ENCODE data around the gene USP35.

USP35 gene

DNA sequence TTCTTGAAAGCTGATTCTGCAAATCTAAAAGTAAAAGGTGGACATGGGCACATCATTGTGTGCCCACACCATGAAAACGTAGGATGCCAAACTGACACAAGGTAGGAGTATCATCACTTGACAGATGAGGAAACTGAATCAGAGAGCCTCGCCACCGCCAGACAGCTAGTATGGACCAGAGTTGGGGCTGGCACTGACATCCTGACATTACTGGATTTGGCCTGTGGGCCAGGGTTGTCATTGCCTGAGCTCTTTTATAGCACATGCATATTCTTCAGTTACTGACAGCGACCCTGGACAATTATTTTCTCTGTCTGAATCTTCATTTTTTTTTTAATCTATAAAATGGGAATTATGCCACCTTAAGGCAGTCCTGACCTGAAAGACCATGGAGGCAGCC is 16.5 kb downstream of the USP35 start:
- Histone ChIP-seq H3K27ac (ENCODE audit: low read depth, low read length) (no peak overlapping the region), H3K27me3 (ENCODE audit: control insufficient read depth in 5 of 5, insufficient read depth in 4 of 5, low read length in 5 of 5) (no peaks in the 10 kb centered on the region), H3K9me3 (ENCODE audit: control insufficient read depth in 5 of 5, low read length in 5 of 5) (no peaks in the 10 kb centered on the region), H3K9ac (ENCODE audit: low read length in 5 of 5) (no peak overlapping the region), H3K4me3 (ENCODE audit: low read depth in 1 of 5, low read length in 5 of 5) (no peak overlapping the region), H3K36me3 (ENCODE audit: control insufficient read depth in 5 of 5, insufficient read depth in 5 of 5, low read length in 5 of 5) (peaks cover 0 to 62% (median 39%) of the 10 kb centered on the region in 5 donors), H3K4me1 (ENCODE audit: control insufficient read depth in 5 of 5, insufficient read depth in 5 of 5, low read length in 5 of 5) (peaks cover 0 to 16% (median 8%) of the 10 kb centered on the region in 5 donors)

DNA sequence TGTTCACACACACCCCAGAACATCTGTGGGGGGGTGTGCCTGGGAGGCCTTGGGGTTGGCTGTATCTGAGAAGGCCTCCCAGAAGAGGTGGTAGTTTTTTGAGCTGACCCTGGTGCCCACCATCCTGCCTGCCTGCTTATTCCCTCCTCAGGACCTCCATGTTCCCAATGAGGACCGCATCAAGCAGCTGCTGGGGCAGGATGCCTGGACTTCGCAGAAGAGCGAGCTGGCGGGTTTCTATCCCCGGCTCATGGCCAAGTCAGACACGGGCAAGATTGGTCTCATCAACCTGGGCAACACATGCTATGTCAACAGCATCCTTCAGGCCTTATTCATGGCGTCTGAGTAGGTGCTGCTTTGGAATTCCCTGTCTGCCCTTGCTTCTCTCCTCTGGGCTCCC is 17.0 kb downstream of the USP35 start:
- Histone ChIP-seq H3K27ac (ENCODE audit: low read depth, low read length) (no peak overlapping the region), H3K36me3 (ENCODE audit: control insufficient read depth in 5 of 5, insufficient read depth in 5 of 5, low read length in 5 of 5) (peaks cover 0 to 62% (median 38%) of the 10 kb centered on the region in 5 donors)

DNA sequence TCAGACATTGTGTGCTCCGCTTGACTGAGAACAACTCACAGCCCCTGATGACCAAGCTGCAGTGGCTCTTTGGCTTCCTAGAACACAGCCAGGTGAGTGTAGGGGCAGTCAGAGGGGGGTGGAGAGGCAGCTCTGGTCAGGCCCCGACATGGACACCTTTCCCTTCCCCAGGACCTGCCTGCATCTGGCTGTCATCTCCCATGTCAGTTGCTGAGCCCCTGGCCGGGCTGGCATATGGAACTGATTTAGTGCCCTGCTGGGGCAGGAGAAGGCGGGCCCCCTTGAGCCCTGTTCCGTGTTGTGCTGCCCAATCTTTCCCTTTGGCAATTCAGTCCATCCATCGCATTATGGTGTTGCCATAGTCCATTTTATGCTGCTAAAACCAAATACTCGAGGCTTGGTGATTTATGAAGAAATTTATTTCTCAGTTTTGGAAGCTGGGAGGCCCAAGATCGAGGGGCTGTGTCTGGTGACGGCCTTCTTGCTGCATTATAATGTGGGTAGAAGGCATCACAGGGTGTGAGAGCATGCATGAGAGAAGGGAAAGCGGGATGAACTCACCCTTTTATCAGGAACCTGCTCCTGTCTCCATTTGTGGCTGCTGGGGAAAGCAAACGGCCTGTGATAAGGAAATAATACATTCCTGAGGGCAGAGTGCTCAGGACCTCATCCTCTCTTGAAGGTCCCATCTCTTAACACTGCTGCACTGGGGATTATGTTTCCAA is 19.0 kb downstream of the USP35 start:
- Histone ChIP-seq H3K27me3 (ENCODE audit: control insufficient read depth in 5 of 5, insufficient read depth in 4 of 5, low read length in 5 of 5) (no peaks in the 10 kb centered on the region), H3K9ac (ENCODE audit: low read length in 5 of 5) (peak overlapping the region in 1 of 5 donors; percentile 5), H3K4me3 (ENCODE audit: low read depth in 1 of 5, low read length in 5 of 5) (no peak overlapping the region), H3K9me3 (ENCODE audit: control insufficient read depth in 5 of 5, low read length in 5 of 5) (no peaks in the 10 kb centered on the region), H3K4me1 (ENCODE audit: control insufficient read depth in 5 of 5, insufficient read depth in 5 of 5, low read length in 5 of 5) (peaks cover 0 to 22% (median 6%) of the 10 kb centered on the region in 5 donors), H3K36me3 (ENCODE audit: control insufficient read depth in 5 of 5, insufficient read depth in 5 of 5, low read length in 5 of 5) (peaks cover 0 to 53% (median 31%) of the 10 kb centered on the region in 5 donors), H3K27ac (ENCODE audit: low read depth, low read length) (no peak overlapping the region)

More for the DNA sequence above, 17.0 kb downstream of the USP35 start:
- Histone ChIP-seq H3K4me1 (ENCODE audit: control insufficient read depth in 5 of 5, insufficient read depth in 5 of 5, low read length in 5 of 5) (peaks cover 0 to 16% (median 8%) of the 10 kb centered on the region in 5 donors), H3K9ac (ENCODE audit: low read length in 5 of 5) (no peak overlapping the region), H3K27me3 (ENCODE audit: control insufficient read depth in 5 of 5, insufficient read depth in 4 of 5, low read length in 5 of 5) (no peaks in the 10 kb centered on the region), H3K9me3 (ENCODE audit: control insufficient read depth in 5 of 5, low read length in 5 of 5) (no peaks in the 10 kb centered on the region), H3K4me3 (ENCODE audit: low read depth in 1 of 5, low read length in 5 of 5) (no peak overlapping the region)

GRCh38 chr11:78208257-78209165 is 19.8 kb downstream of the USP35 start:
- H3K27me3 ChIP-seq (ENCODE audit: control insufficient read depth in 5 of 5, insufficient read depth in 4 of 5, low read length in 5 of 5): no peaks in the 10 kb centered on the region
- no peak overlapping the region for H3K27ac ChIP-seq (ENCODE audit: low read depth, low read length)

DNA sequence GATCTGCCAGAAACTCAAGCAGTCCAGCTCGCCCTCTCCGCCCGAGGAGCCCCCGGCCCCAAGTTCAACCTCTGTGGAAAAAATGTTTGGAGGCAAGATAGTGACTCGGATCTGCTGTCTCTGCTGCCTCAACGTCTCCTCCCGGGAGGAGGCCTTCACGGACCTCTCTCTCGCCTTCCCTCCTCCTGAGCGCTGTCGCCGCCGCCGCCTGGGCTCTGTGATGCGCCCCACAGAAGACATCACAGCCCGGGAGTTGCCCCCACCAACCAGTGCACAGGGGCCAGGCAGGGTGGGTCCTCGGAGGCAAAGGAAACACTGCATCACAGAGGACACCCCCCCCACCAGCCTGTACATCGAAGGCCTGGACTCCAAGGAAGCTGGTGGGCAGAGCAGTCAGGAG is 20.8 kb downstream of the USP35 start:
- Histone ChIP-seq H3K4me3 (ENCODE audit: low read depth in 1 of 5, low read length in 5 of 5) (no peak overlapping the region), H3K27ac (ENCODE audit: low read depth, low read length) (no peak overlapping the region), H3K9me3 (ENCODE audit: control insufficient read depth in 5 of 5, low read length in 5 of 5) (no peaks in the 10 kb centered on the region), H3K4me1 (ENCODE audit: control insufficient read depth in 5 of 5, insufficient read depth in 5 of 5, low read length in 5 of 5) (peaks cover 0 to 24% (median 10%) of the 10 kb centered on the region in 5 donors), H3K36me3 (ENCODE audit: control insufficient read depth in 5 of 5, insufficient read depth in 5 of 5, low read length in 5 of 5) (peaks cover 0 to 62% (median 42%) of the 10 kb centered on the region in 5 donors), H3K9ac (ENCODE audit: low read length in 5 of 5) (no peak overlapping the region), H3K27me3 (ENCODE audit: control insufficient read depth in 5 of 5, insufficient read depth in 4 of 5, low read length in 5 of 5) (no peaks in the 10 kb centered on the region)

More at GRCh38 chr11:78208257-78209165, 19.8 kb downstream of the USP35 start:
- H3K4me1 ChIP-seq (ENCODE audit: control insufficient read depth in 5 of 5, insufficient read depth in 5 of 5, low read length in 5 of 5): peaks cover 0 to 24% (median 10%) of the 10 kb centered on the region in 5 donors
- no peak overlapping the region for H3K4me3 ChIP-seq (ENCODE audit: low read depth in 1 of 5, low read length in 5 of 5)
- H3K9ac ChIP-seq (ENCODE audit: low read length in 5 of 5): peak overlapping the region in 1 of 5 donors; percentile 5
- peaks cover 0 to 55% (median 37%) of the 10 kb centered on the region in 5 donors for H3K36me3 ChIP-seq (ENCODE audit: control insufficient read depth in 5 of 5, insufficient read depth in 5 of 5, low read length in 5 of 5)
- no peaks in the 10 kb centered on the region for H3K9me3 ChIP-seq (ENCODE audit: control insufficient read depth in 5 of 5, low read length in 5 of 5)

DNA sequence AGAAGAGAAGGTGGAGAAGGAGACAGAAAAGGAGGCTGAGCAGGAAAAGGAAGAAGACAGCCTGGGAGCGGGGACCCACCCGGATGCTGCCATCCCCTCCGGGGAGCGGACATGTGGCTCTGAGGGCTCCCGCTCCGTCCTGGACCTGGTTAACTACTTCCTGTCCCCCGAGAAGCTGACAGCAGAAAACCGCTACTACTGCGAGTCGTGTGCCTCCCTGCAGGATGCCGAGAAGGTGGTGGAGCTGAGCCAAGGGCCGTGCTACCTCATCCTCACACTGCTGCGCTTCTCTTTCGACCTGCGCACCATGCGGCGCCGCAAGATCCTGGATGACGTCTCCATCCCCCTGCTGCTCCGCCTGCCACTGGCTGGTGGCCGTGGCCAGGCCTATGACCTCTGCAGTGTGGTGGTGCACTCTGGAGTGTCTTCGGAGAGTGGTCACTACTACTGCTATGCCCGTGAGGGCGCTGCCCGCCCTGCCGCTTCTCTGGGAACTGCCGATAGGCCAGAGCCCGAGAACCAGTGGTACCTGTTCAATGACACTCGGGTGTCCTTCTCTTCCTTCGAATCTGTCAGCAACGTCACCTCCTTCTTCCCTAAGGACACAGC is 21.4 kb downstream of the USP35 start:
- Histone ChIP-seq H3K4me3 (ENCODE audit: low read depth in 1 of 5, low read length in 5 of 5) (no peak overlapping the region), H3K36me3 (ENCODE audit: control insufficient read depth in 5 of 5, insufficient read depth in 5 of 5, low read length in 5 of 5) (peaks cover 0 to 62% (median 47%) of the 10 kb centered on the region in 5 donors), H3K27me3 (ENCODE audit: control insufficient read depth in 5 of 5, insufficient read depth in 4 of 5, low read length in 5 of 5) (no peaks in the 10 kb centered on the region), H3K4me1 (ENCODE audit: control insufficient read depth in 5 of 5, insufficient read depth in 5 of 5, low read length in 5 of 5) (peaks cover 0 to 24% (median 10%) of the 10 kb centered on the region in 5 donors), H3K9ac (ENCODE audit: low read length in 5 of 5) (no peak overlapping the region), H3K27ac (ENCODE audit: low read depth, low read length) (no peak overlapping the region), H3K9me3 (ENCODE audit: control insufficient read depth in 5 of 5, low read length in 5 of 5) (no peaks in the 10 kb centered on the region)

DNA sequence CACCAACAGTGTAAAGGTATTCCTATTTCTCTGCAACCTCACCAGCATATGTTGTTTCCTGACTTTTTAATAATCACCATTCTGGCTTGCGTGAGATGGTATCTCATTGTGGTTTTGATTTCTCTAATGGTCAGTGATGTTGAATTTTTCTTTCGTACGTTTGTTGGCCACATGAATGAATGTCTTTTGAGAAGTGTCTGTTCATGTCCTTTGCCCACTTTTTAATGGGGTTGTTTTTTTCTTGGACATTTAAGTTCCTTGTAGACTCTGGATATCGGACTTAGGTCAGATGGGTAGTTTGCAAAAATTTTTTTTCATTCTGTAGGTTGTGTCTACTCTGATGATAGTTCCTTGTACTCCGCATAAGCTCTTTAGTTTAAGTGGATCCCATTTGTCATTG is 22.8 kb downstream of the USP35 start:
- Histone ChIP-seq H3K36me3 (ENCODE audit: control insufficient read depth in 5 of 5, insufficient read depth in 5 of 5, low read length in 5 of 5) (peaks cover 0 to 69% (median 52%) of the 10 kb centered on the region in 5 donors), H3K27ac (ENCODE audit: low read depth, low read length) (no peak overlapping the region), H3K4me3 (ENCODE audit: low read depth in 1 of 5, low read length in 5 of 5) (no peak overlapping the region), H3K4me1 (ENCODE audit: control insufficient read depth in 5 of 5, insufficient read depth in 5 of 5, low read length in 5 of 5) (peaks cover 0 to 24% (median 10%) of the 10 kb centered on the region in 5 donors), H3K9ac (ENCODE audit: low read length in 5 of 5) (no peak overlapping the region), H3K27me3 (ENCODE audit: control insufficient read depth in 5 of 5, insufficient read depth in 4 of 5, low read length in 5 of 5) (no peaks in the 10 kb centered on the region), H3K9me3 (ENCODE audit: control insufficient read depth in 5 of 5, low read length in 5 of 5) (no peaks in the 10 kb centered on the region)

- Histone ChIP-seq H3K4me1 (ENCODE audit: control insufficient read depth in 5 of 5, insufficient read depth in 5 of 5, low read length in 5 of 5) (peaks cover 0 to 17% (median 10%) of the 10 kb centered on the region in 5 donors), H3K36me3 (ENCODE audit: control insufficient read depth in 5 of 5, insufficient read depth in 5 of 5, low read length in 5 of 5) (peaks cover 0 to 70% (median 57%) of the 10 kb centered on the region in 5 donors), H3K27ac (ENCODE audit: low read depth, low read length) (no peak overlapping the region), H3K9ac (ENCODE audit: low read length in 5 of 5) (no peak overlapping the region), H3K27me3 (ENCODE audit: control insufficient read depth in 5 of 5, insufficient read depth in 4 of 5, low read length in 5 of 5) (no peaks in the 10 kb centered on the region), H3K9me3 (ENCODE audit: control insufficient read depth in 5 of 5, low read length in 5 of 5) (no peaks in the 10 kb centered on the region), H3K4me3 (ENCODE audit: low read depth in 1 of 5, low read length in 5 of 5) (no peak overlapping the region)
Observed at GRCh38 chr11:78212586-78213371, 24.1 kb downstream of the USP35 start.

DNA sequence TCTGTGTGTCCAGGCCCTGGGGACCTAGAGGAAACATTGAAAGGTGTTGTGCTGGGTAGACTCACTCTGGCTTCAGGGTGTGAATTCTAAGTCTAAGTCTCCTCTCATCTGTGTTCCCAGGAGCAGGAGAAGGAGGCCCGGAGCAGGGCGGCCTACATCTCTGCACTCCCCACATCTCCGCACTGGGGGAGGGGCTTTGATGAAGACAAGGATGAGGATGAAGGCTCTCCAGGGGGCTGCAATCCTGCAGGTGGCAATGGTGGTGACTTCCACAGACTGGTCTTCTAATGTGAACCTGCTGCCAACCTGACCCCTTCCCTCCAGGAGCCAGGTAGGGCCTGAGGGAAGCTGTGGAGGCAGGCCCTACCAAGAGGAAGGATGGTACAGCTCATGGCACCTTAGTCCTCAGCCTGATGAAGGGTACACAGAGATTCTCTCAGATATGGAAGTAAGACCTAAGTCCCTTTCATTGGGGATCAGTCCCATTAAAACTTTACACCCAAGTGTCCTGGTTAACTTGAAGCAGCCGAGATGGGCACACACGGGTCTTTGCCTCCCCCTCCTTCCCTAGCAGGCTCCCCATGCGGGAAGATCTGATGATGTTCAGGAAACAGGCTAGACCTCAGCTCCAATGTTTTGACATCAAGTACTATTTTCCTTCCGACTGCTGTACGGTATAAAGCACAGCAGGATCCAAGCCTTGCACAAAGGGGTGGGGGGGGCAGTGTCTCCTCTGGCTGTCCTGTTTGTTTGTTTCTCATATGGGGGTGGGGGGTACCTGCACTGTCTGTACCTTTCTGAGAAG is 25.0 kb downstream of the USP35 start:
- H3K27ac ChIP-seq (ENCODE audit: low read depth, low read length): no peak overlapping the region
- no peak overlapping the region for H3K4me3 ChIP-seq (ENCODE audit: low read depth in 1 of 5, low read length in 5 of 5)
- H3K36me3 ChIP-seq (ENCODE audit: control insufficient read depth in 5 of 5, insufficient read depth in 5 of 5, low read length in 5 of 5): peaks cover 0 to 72% (median 63%) of the 10 kb centered on the region in 5 donors
- no peaks in the 10 kb centered on the region for H3K9me3 ChIP-seq (ENCODE audit: control insufficient read depth in 5 of 5, low read length in 5 of 5)
- H3K9ac ChIP-seq (ENCODE audit: low read length in 5 of 5): no peak overlapping the region
- no peaks in the 10 kb centered on the region for H3K27me3 ChIP-seq (ENCODE audit: control insufficient read depth in 5 of 5, insufficient read depth in 4 of 5, low read length in 5 of 5)
- H3K4me1 ChIP-seq (ENCODE audit: control insufficient read depth in 5 of 5, insufficient read depth in 5 of 5, low read length in 5 of 5): peaks cover 0 to 10% (median 5%) of the 10 kb centered on the region in 5 donors
